CD4-positive, alpha-beta memory T cell (primary cell): Measurements from ENCODE around the gene SPINDOC. TPM values are rescaled to one million over a fixed set of nuclear protein-coding genes. Genes with fewer than 3 reads are reported as not detected.
"Not testable (repeated sequence)": the region's sequence is repeated elsewhere in the genome, so short reads cannot be mapped to it uniquely, and the experiment has no call there.

ENCODE experiments used
- CTCF ChIA-PET: fragments of 350-600 bp; sonication (Branson Sonifier 250); formaldehyde crosslinking; loops from one replicate; lab custom pipeline; 2021; ENCODE audit warnings: inconsistent platforms; ENCODE audit not compliant: partially characterized antibody; lab: Charles Lee
- POLR2A ChIA-PET: fragments of 350-600 bp; sonication (Branson Sonifier 250); formaldehyde crosslinking; loops from one replicate; lab custom pipeline; 2021; ENCODE audit not compliant: partially characterized antibody; lab: Charles Lee
- DNase-seq, 5 donors: peaks; one replicate each; pipeline versions ENCODE4 v3.0.0 to v3.0.0-alpha.2; 2020 to 2022; ENCODE audit warnings: mixed read lengths in 1 of 5
- H3K27ac ChIP-seq: one replicate; pipeline ENCODE4 v1.7.0; 2013; ENCODE audit warnings: low read depth, low read length
- H3K27me3 ChIP-seq: 2 replicates; pipeline ENCODE4 v1.7.0; 2013; ENCODE audit warnings: mild to moderate bottlenecking, low read length, moderate library complexity; ENCODE audit not compliant: insufficient read depth
- H3K36me3 ChIP-seq: 2 replicates; pipeline ENCODE4 v1.7.0; 2013; ENCODE audit warnings: mild to moderate bottlenecking, low read length, moderate library complexity; ENCODE audit not compliant: insufficient read depth
- H3K4me1 ChIP-seq: 2 replicates; pipeline ENCODE4 v1.7.0; 2013; ENCODE audit warnings: mild to moderate bottlenecking, low read length, moderate library complexity; ENCODE audit not compliant: insufficient read depth
- H3K4me3 ChIP-seq, 2 donors: one replicate each; pipeline ENCODE4 v1.7.0; 2013; ENCODE audit warnings: low read length in 2 of 2, mild to moderate bottlenecking in 1 of 2
- H3K9me3 ChIP-seq, 2 donors: one replicate each; pipeline ENCODE4 v1.7.0; 2013; ENCODE audit warnings: low read length in 2 of 2, control low read depth in 1 of 2; ENCODE audit not compliant: control insufficient read depth in 1 of 2
- H3K27ac Mint-ChIP-seq, 7 donors: one replicate each; pipeline ENCODE4 v1.8.0; 2020 to 2021; ENCODE audit warnings: mixed read lengths in 7 of 7, mild to moderate bottlenecking in 6 of 7, inconsistent platforms in 3 of 7, moderate library complexity in 3 of 7
- H3K27me3 Mint-ChIP-seq, 2 donors: one replicate each; pipeline ENCODE4 v1.8.0; 2020 to 2021; ENCODE audit warnings: mixed read lengths in 2 of 2
- H3K36me3 Mint-ChIP-seq, 2 donors: one replicate each; pipeline ENCODE4 v1.8.0; 2020 to 2021; ENCODE audit warnings: mixed read lengths in 2 of 2, inconsistent platforms in 1 of 2, mild to moderate bottlenecking in 1 of 2
- H3K4me1 Mint-ChIP-seq, 4 donors: one replicate each; pipeline ENCODE4 v1.8.0; 2020 to 2021; ENCODE audit warnings: mixed read lengths in 4 of 4, mild to moderate bottlenecking in 1 of 4
- H3K4me3 Mint-ChIP-seq, 8 donors: one replicate each; pipeline ENCODE4 v1.8.0; 2020 to 2021; ENCODE audit warnings: mixed read lengths in 8 of 8, mild to moderate bottlenecking in 7 of 8, moderate library complexity in 6 of 8, inconsistent platforms in 3 of 8
- H3K9me3 Mint-ChIP-seq, 8 donors: one replicate each; pipeline ENCODE4 v1.8.0; 2020 to 2021; ENCODE audit warnings: mixed read lengths in 8 of 8, mild to moderate bottlenecking in 5 of 8, inconsistent platforms in 3 of 8, moderate library complexity in 1 of 8
- intact Hi-C: fragments of 100-400 bp; cut with micrococcal nuclease; formaldehyde crosslinking; loops from one replicate; pipeline ENCODE4 v1.15.1; 2023
- polyA plus RNA-seq, 2 donors: library from polyadenylated mRNA; unstranded; fragments of 300-500 nt; fragmentation: Illumina TruSeq; gene quantifications; one replicate each; pipeline ENCODE4 v1.2.3, GENCODE V29; 2021
- total RNA-seq, 2 experiments: library from RNA; stranded (reverse); gene quantifications; one replicate each; pipeline ENCODE4 v1.2.3, GENCODE V29; 2021

SPINDOC gene
- total and polyA plus RNA-seq, 4 experiments from 2014 or later: 0.63 to 14.8 (median 6.5) TPM

- no peak overlapping the region for H3K4me3 Mint-ChIP-seq
- peaks cover 31 to 62% (median 44%) of the 10 kb centered on the region in 4 donors for H3K4me1 Mint-ChIP-seq
Measured at GRCh38 chr11:63858628-63859550, 45.6 kb downstream of the SPINDOC start.

GRCh38 chr11:63862923-63863322 is 49.7 kb downstream of the SPINDOC start:
- DNase-seq: peak in 1 of 5 donors; percentile 13
- H3K27ac ChIP-seq: no peak overlapping the region
- H3K4me1 Mint-ChIP-seq: peaks cover 36 to 66% (median 52%) of the 10 kb centered on the region in 4 donors

More at GRCh38 chr11:63858628-63859550, 45.6 kb downstream of the SPINDOC start:
- Histone ChIP-seq H3K27ac (no peak overlapping the region), H3K4me3 (no peak overlapping the region), H3K36me3 (no peaks in the 10 kb centered on the region), H3K4me1 (peaks cover 53% of the 10 kb centered on the region), H3K9me3 (no peaks in the 10 kb centered on the region), H3K27me3 (no peaks in the 10 kb centered on the region)
- intact Hi-C loops: no loop called here
- CTCF ChIA-PET: interaction anchor here (1.2 to 4.3 kb wide), 2 partner anchors 17 to 21 kb away, joined by 3 to 24 read pairs; no protein-coding TSS in a partner anchor
- Mint-ChIP-seq H3K36me3 (peaks cover 11 to 36% of the 10 kb centered on the region in 2 donors), H3K27me3 (no peaks in the 10 kb centered on the region), H3K27ac (peak overlapping the region in 5 of 7 donors; percentile 18 to 75 (median 46)), H3K9me3 (no peaks in the 10 kb centered on the region)
- POLR2A ChIA-PET: interaction anchor here (1.1 kb wide), 2 partner anchors 11 to 14 kb away, joined by 3 read pairs; no protein-coding TSS in a partner anchor
- no peak for DNase-seq

GRCh38 chr11:63863620-63864019 is 50.4 kb downstream of the SPINDOC start:
- H3K9me3 Mint-ChIP-seq, DNase-seq, H3K36me3 ChIP-seq, H3K9me3 ChIP-seq, intact Hi-C loops, H3K4me3 Mint-ChIP-seq, H3K27ac ChIP-seq, H3K27me3 ChIP-seq, H3K4me3 ChIP-seq, H3K27me3 Mint-ChIP-seq: not testable (repeated sequence)
- ChIA-PET CTCF (interaction anchor here (0.7 to 4.3 kb wide), 4 partner anchors 10 to 82 kb away, joined by 3 to 24 read pairs (median 8); no protein-coding TSS in a partner anchor), POLR2A (interaction anchor here (1.0 to 6.8 kb wide), 5 partner anchors 9 to 25 kb away, joined by 3 to 46 read pairs (median 5); partner anchors contain the start of gene MARK2)
- H3K36me3 Mint-ChIP-seq: peaks cover 7 to 24% of the 10 kb centered on the region in 2 donors
- peak overlapping the region in 2 of 7 donors; percentile 36 to 77 for H3K27ac Mint-ChIP-seq
- H3K4me1 Mint-ChIP-seq: peaks cover 40 to 71% (median 57%) of the 10 kb centered on the region in 4 donors
- H3K4me1 ChIP-seq: peaks cover 59% of the 10 kb centered on the region

More at GRCh38 chr11:63862923-63863322, 49.7 kb downstream of the SPINDOC start:
- H3K36me3 Mint-ChIP-seq: peaks cover 3 to 25% of the 10 kb centered on the region in 2 donors
- no peaks in the 10 kb centered on the region for H3K27me3 Mint-ChIP-seq
- peak overlapping the region in 7 of 8 donors; percentile 23 to 74 (median 36) for H3K4me3 Mint-ChIP-seq
- no peaks in the 10 kb centered on the region for H3K9me3 Mint-ChIP-seq
- H3K9me3 ChIP-seq: no peaks in the 10 kb centered on the region
- H3K4me3 ChIP-seq: no peak overlapping the region
- POLR2A ChIA-PET: interaction anchor here (0.6 to 6.8 kb wide), 8 partner anchors 10 to 83 kb away, joined by 3 to 46 read pairs (median 4); partner anchors contain the start of gene MARK2
- H3K4me1 ChIP-seq: peaks cover 59% of the 10 kb centered on the region
- H3K27ac Mint-ChIP-seq: peak overlapping the region; percentile 58 to 92 (median 77)
- no peaks in the 10 kb centered on the region for H3K36me3 ChIP-seq
- intact Hi-C loops: no loop called here
- no peaks in the 10 kb centered on the region for H3K27me3 ChIP-seq
- CTCF ChIA-PET: interaction anchor here (0.7 to 4.3 kb wide), 8 partner anchors 7 to 82 kb away, joined by 3 to 24 read pairs (median 4); no protein-coding TSS in a partner anchor

GRCh38 chr11:63866211-63866610 is 53.0 kb downstream of the SPINDOC start:
- no peaks in the 10 kb centered on the region for H3K27me3 ChIP-seq
- H3K27ac Mint-ChIP-seq: peak overlapping the region; percentile 81 to 92 (median 85)
- H3K9me3 Mint-ChIP-seq: no peaks in the 10 kb centered on the region
- POLR2A ChIA-PET: interaction anchor here (0.9 to 6.8 kb wide), 9 partner anchors 10 to 119 kb away, joined by 3 to 46 read pairs (median 5); partner anchors contain the start of gene MARK2
- no peaks in the 10 kb centered on the region for H3K36me3 ChIP-seq
- peaks cover 81% of the 10 kb centered on the region for H3K4me1 ChIP-seq
- peak overlapping the region; percentile 30 for H3K27ac ChIP-seq
- DNase-seq: peak; percentile 76 to 88 (median 82)
- peaks cover 59 to 83% (median 75%) of the 10 kb centered on the region in 4 donors for H3K4me1 Mint-ChIP-seq
- H3K36me3 Mint-ChIP-seq: peaks cover 4 to 18% of the 10 kb centered on the region in 2 donors
- H3K4me3 Mint-ChIP-seq: peak overlapping the region; percentile 4 to 79 (median 66)
- no peaks in the 10 kb centered on the region for H3K27me3 Mint-ChIP-seq
- intact Hi-C loops: loop anchor here (1.0 to 2.0 kb wide), 2 partner anchors 22 to 27 kb away; partner anchors contain the start of gene MARK2
- CTCF ChIA-PET: interaction anchor here (0.9 to 4.9 kb wide), 8 partner anchors 10 to 80 kb away, joined by 3 to 37 read pairs (median 7); partner anchors contain the start of gene MARK2
- no peak overlapping the region for H3K4me3 ChIP-seq
- no peaks in the 10 kb centered on the region for H3K9me3 ChIP-seq

- peak overlapping the region in 3 of 8 donors; percentile 15 to 50 (median 31) for H3K4me3 Mint-ChIP-seq
Measured at GRCh38 chr11:63867511-63867910, 54.3 kb downstream of the SPINDOC start.

GRCh38 chr11:63868399-63869064 is 55.3 kb downstream of the SPINDOC start:
- ChIA-PET POLR2A (interaction anchor here (0.6 to 3.0 kb wide), 5 partner anchors 8 to 29 kb away, joined by 3 to 28 read pairs (median 5); partner anchors contain the start of gene MARK2), CTCF (interaction anchor here (4.9 kb wide), 1 partner anchor 30 kb away, joined by 37 read pairs; the partner anchor contains the start of gene MARK2)
- Mint-ChIP-seq H3K4me1 (peaks cover 58 to 87% (median 76%) of the 10 kb centered on the region in 4 donors), H3K9me3 (no peaks in the 10 kb centered on the region), H3K4me3 (peak overlapping the region in 7 of 8 donors; percentile 45 to 86 (median 70)), H3K27ac (peak overlapping the region; percentile 59 to 95 (median 84)), H3K36me3 (peaks cover 4 to 11% of the 10 kb centered on the region in 2 donors), H3K27me3 (no peaks in the 10 kb centered on the region)
- DNase-seq: no peak
- Histone ChIP-seq H3K4me1 (peaks cover 86% of the 10 kb centered on the region), H3K4me3 (no peak overlapping the region), H3K36me3 (no peaks in the 10 kb centered on the region), H3K27ac (peak overlapping the region; percentile 24), H3K9me3 (no peaks in the 10 kb centered on the region), H3K27me3 (no peaks in the 10 kb centered on the region)
- intact Hi-C loops: no loop called here

More at GRCh38 chr11:63867511-63867910, 54.3 kb downstream of the SPINDOC start:
- peaks cover 63 to 87% (median 78%) of the 10 kb centered on the region in 4 donors for H3K4me1 Mint-ChIP-seq
- POLR2A ChIA-PET: interaction anchor here (0.7 to 6.8 kb wide), 6 partner anchors 10 to 75 kb away, joined by 3 to 46 read pairs (median 4); partner anchors contain the start of gene MARK2
- peak overlapping the region in 6 of 7 donors; percentile 22 to 85 (median 80) for H3K27ac Mint-ChIP-seq
- no peaks in the 10 kb centered on the region for H3K27me3 ChIP-seq
- no peaks in the 10 kb centered on the region for H3K9me3 ChIP-seq
- H3K36me3 ChIP-seq: no peaks in the 10 kb centered on the region
- DNase-seq: no peak
- peaks cover 4 to 16% of the 10 kb centered on the region in 2 donors for H3K36me3 Mint-ChIP-seq
- H3K4me1 ChIP-seq: peaks cover 88% of the 10 kb centered on the region
- CTCF ChIA-PET: interaction anchor here (1.1 to 4.9 kb wide), 7 partner anchors 12 to 78 kb away, joined by 3 to 37 read pairs (median 6); partner anchors contain the start of gene MARK2
- H3K4me3 ChIP-seq: no peak overlapping the region
- H3K9me3 Mint-ChIP-seq: no peaks in the 10 kb centered on the region
- intact Hi-C loops: loop anchor here (2.0 kb wide), 1 partner anchor 29 kb away; the partner anchor contains the start of gene MARK2
- H3K27me3 Mint-ChIP-seq: no peaks in the 10 kb centered on the region
- H3K27ac ChIP-seq: peak overlapping the region; percentile 30
